ENCODE measurements around the gene MEIS1. TPM values are rescaled to one million over a fixed set of nuclear protein-coding genes. Genes with fewer than 3 reads are reported as not detected.

The MEIS1 gene
- total and polyA plus RNA-seq, 2 donors (not counting 1 experiment from before 2014, with no cell fraction given) = 48.3 to 139 TPM

DNA sequence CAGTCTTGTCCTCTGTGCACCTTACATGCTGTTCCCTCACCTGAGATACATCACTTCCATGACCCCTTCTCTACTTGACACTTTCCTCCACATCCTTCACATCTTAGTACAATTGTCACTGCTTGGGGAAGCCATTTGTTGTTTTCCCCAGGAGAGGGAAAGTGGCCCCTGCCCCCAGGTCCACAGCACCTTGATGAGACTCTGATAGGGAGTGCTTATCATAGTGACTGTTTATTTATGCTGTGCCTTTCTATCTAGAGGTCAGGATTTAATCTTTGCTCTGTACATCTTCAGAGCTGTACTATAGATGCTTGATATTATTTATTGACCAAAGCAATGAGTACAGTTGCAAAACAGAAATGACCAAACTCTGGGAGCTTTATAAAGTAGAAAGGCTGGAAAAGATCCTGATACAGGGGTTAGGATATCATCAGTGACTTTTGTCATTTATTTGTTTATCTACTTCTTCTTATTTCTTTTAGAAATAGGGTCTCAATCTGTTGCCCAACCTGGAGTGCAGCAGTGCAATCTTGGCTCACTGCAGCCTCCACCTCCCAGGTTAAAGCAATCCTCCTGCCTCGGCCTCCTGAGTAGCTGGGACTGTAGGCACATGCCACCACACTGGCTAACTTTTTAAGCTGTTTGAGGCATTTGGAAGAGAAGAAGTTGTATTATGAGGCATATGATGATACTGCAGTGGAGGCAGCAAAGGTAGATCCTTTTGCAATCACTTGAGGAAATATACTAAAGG lies 94.2 kb downstream of the MEIS1 start:
- no peak overlapping the region for H3K4me2 ChIP-seq (ENCODE audit: extremely low read depth, insufficient read depth, low read length)

DNA sequence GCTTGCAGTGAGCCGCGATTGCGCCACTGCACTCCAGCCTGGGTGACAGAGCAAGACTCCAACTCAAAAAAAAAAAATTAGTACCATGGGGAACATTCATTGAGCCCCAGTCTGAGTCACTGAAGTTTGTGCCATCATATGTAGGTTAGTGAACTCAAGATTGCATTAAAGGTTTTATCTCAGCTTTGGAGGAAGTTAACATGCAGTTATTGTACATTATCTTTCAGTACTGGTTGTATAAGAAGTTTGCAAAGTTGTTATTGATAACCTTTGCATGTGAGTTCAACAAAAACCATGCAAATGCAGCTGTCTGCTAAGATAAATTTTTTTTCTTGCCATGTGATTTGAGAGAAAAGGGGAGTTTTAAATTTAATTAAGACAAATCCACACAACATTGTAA lies 95.7 kb downstream of the MEIS1 start:
- Histone ChIP-seq H3K9ac (ENCODE audit: insufficient read depth, low read length) (no peak overlapping the region), H3K79me2 (ENCODE audit: control insufficient read depth, insufficient read depth, low read length) (peaks cover 12% of the 10 kb centered on the region), H2AFZ (ENCODE audit: low read length) (no peak overlapping the region), H3K36me3 (ENCODE audit: control insufficient read depth, insufficient read depth, low read length) (peaks cover 2% of the 10 kb centered on the region), H4K20me1 (ENCODE audit: control insufficient read depth, extremely low read depth, insufficient read depth, low read length) (peaks cover 2% of the 10 kb centered on the region), H3K4me3 (replicated peaks in 1 of 4; ENCODE audit: control extremely low read depth in 1 of 4, insufficient read depth in 1 of 4, low read depth in 3 of 4, low read length in 4 of 4) (no peak overlapping the region), H3K4me2 (ENCODE audit: extremely low read depth, insufficient read depth, low read length) (no peak overlapping the region), H3K27ac (ENCODE audit: insufficient read depth, low read length) (no peak overlapping the region), H3K9me3 (ENCODE audit: control insufficient read depth, insufficient read depth, low read depth, low read length) (no peaks in the 10 kb centered on the region), H3K27me3 (ENCODE audit: control insufficient read depth, insufficient read depth, low read length) (no peaks in the 10 kb centered on the region), H3K4me1 (ENCODE audit: control insufficient read depth, extremely low read depth, insufficient read depth, low read length) (no peaks in the 10 kb centered on the region)
- no peak for DNase-seq (ENCODE audit: low read depth in 2 of 2)
- TF ChIP-seq, protein P1, sequence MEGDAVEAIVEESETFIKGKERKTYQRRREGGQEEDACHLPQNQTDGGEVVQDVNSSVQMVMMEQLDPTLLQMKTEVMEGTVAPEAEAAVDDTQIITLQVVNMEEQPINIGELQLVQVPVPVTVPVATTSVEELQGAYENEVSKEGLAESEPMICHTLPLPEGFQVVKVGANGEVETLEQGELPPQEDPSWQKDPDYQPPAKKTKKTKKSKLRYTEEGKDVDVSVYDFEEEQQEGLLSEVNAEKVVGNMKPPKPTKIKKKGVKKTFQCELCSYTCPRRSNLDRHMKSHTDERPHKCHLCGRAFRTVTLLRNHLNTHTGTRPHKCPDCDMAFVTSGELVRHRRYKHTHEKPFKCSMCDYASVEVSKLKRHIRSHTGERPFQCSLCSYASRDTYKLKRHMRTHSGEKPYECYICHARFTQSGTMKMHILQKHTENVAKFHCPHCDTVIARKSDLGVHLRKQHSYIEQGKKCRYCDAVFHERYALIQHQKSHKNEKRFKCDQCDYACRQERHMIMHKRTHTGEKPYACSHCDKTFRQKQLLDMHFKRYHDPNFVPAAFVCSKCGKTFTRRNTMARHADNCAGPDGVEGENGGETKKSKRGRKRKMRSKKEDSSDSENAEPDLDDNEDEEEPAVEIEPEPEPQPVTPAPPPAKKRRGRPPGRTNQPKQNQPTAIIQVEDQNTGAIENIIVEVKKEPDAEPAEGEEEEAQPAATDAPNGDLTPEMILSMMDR (conservative IDR thresholded peaks at IDR 0.05 in 1 of 2, IDR thresholded peaks at IDR 0.05 in 1 of 2; ENCODE audit: low read depth in 1 of 2, low read length in 2 of 2) = no peak
- no peak for TF ChIP-seq EZH2 (IDR thresholded peaks at IDR 0.05; ENCODE audit: low read length, missing control alignments)

More for the DNA sequence above, 94.2 kb downstream of the MEIS1 start:
- no peak for TF ChIP-seq EZH2 (IDR thresholded peaks at IDR 0.05; ENCODE audit: low read length, missing control alignments)
- TF ChIP-seq, protein P1 (conservative IDR thresholded peaks at IDR 0.05 in 1 of 2, IDR thresholded peaks at IDR 0.05 in 1 of 2; ENCODE audit: low read depth in 1 of 2, low read length in 2 of 2) = no peak
- Histone ChIP-seq H3K4me1 (ENCODE audit: control insufficient read depth, extremely low read depth, insufficient read depth, low read length) (no peaks in the 10 kb centered on the region), H4K20me1 (ENCODE audit: control insufficient read depth, extremely low read depth, insufficient read depth, low read length) (peaks cover 2% of the 10 kb centered on the region), H2AFZ (ENCODE audit: low read length) (no peak overlapping the region), H3K4me3 (replicated peaks in 1 of 4; ENCODE audit: control extremely low read depth in 1 of 4, insufficient read depth in 1 of 4, low read depth in 3 of 4, low read length in 4 of 4) (no peak overlapping the region), H3K79me2 (ENCODE audit: control insufficient read depth, insufficient read depth, low read length) (peaks cover 10% of the 10 kb centered on the region), H3K27me3 (ENCODE audit: control insufficient read depth, insufficient read depth, low read length) (no peaks in the 10 kb centered on the region), H3K9me3 (ENCODE audit: control insufficient read depth, insufficient read depth, low read depth, low read length) (no peaks in the 10 kb centered on the region), H3K9ac (ENCODE audit: insufficient read depth, low read length) (no peak overlapping the region), H3K27ac (ENCODE audit: insufficient read depth, low read length) (no peak overlapping the region), H3K36me3 (ENCODE audit: control insufficient read depth, insufficient read depth, low read length) (peaks cover 2% of the 10 kb centered on the region)
- DNase-seq (ENCODE audit: low read depth in 2 of 2) = no peak

DNA sequence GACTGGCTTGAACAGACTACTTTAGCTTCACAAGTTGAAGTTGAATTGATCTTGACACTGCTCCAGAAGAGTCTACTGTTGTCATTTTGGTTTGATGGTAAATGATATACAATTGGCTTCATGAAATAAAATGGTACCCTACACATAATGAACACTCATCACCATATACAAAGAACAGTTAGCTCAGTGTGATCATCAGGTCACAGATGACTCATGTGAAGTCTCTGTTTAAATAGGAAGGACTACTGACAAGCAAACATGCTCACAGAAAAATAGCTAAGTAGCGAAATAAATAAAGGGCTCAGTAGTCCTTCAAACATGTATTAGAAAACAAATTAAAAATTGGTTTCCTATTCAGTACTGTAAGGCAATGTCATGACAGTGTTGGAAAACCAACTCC lies 96.2 kb downstream of the MEIS1 start:
- Histone ChIP-seq H3K36me3 (ENCODE audit: control insufficient read depth, insufficient read depth, low read length) (peaks cover 2% of the 10 kb centered on the region), H3K9me3 (ENCODE audit: control insufficient read depth, insufficient read depth, low read depth, low read length) (no peaks in the 10 kb centered on the region), H2AFZ (ENCODE audit: low read length) (no peak overlapping the region), H3K4me3 (replicated peaks in 1 of 4; ENCODE audit: control extremely low read depth in 1 of 4, insufficient read depth in 1 of 4, low read depth in 3 of 4, low read length in 4 of 4) (no peak overlapping the region), H3K79me2 (ENCODE audit: control insufficient read depth, insufficient read depth, low read length) (peaks cover 9% of the 10 kb centered on the region), H3K4me1 (ENCODE audit: control insufficient read depth, extremely low read depth, insufficient read depth, low read length) (no peaks in the 10 kb centered on the region), H3K4me2 (ENCODE audit: extremely low read depth, insufficient read depth, low read length) (no peak overlapping the region), H3K27me3 (ENCODE audit: control insufficient read depth, insufficient read depth, low read length) (no peaks in the 10 kb centered on the region), H4K20me1 (ENCODE audit: control insufficient read depth, extremely low read depth, insufficient read depth, low read length) (peaks cover 2% of the 10 kb centered on the region), H3K9ac (ENCODE audit: insufficient read depth, low read length) (no peak overlapping the region), H3K27ac (ENCODE audit: insufficient read depth, low read length) (no peak overlapping the region)
- TF ChIP-seq EZH2 (IDR thresholded peaks at IDR 0.05; ENCODE audit: low read length, missing control alignments) = no peak
- TF ChIP-seq, protein P1 (conservative IDR thresholded peaks at IDR 0.05 in 1 of 2, IDR thresholded peaks at IDR 0.05 in 1 of 2; ENCODE audit: low read depth in 1 of 2, low read length in 2 of 2) = no peak
- DNase-seq (ENCODE audit: low read depth in 2 of 2) = peak; percentile 35 to 50
